NCI-H524 treated with DMSO at 0.1 percent for 48 hours (cell line): Measurements from ENCODE around the gene PMM1.

Experiments used
- DNase-seq: peaks from one replicate; lab custom pipeline; 2025; lab: John Stamatoyannopoulos, UW

The PMM1 gene

DNA sequence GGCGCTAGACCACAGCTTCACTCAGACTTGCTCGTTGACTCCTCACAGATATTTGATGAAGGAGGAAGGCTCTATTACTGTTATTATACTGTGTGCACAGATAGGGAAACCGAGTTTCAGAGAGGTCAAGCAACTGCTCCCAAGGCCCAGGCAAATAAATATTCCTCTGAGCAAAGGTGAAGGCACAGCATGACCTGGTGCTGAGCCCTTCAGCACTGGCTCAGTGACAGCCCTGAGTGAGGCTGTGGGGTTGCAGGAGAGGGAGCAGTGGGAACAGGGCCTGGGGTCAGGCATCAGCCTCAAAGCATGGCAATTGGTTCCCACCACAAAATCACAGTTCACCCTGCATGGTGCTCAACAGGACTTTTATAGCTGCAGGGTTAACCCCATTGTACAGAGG is 52.4 kb downstream of the PMM1 start:
- DNase-seq, result no peak

DNA sequence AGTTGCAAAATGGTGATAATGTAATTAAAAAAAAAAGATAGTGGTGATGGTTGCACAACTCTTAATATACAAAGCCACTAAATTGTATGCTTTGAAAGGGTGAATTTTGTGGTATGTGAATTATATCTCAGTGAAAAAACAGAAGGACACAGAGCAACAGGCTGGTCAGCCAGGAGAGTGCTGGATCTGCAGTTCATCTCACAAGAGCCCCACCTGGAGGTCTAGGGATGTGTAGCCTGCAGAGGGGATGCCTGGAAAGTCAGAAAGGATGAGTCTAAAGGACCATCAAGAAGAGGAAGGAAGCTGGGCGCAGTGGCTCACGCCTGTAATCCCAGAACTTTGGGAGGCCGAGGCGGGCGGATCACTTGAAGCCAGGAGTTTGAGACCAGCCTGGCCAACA is 54.4 kb downstream of the PMM1 start:
- no peak for DNase-seq

DNA sequence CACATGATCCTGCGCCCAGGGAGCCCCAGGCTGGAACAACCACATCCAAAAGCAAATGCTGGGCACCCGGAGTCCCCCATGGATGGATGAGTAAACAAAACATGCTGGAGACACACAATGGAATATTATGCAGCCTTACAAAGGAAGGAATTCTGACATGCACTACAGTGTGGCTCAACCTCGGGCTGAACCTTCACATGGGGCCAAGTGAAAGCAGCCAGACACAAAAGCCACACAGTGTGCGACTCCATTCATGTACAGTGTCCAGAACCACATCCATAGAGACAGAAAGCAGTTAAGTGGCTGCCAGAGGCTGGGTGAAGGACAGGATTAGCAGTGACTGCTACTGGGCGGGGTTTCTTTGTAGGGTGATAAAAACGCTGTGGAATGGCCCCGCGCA is 55.4 kb downstream of the PMM1 start:
- no peak for DNase-seq

DNA sequence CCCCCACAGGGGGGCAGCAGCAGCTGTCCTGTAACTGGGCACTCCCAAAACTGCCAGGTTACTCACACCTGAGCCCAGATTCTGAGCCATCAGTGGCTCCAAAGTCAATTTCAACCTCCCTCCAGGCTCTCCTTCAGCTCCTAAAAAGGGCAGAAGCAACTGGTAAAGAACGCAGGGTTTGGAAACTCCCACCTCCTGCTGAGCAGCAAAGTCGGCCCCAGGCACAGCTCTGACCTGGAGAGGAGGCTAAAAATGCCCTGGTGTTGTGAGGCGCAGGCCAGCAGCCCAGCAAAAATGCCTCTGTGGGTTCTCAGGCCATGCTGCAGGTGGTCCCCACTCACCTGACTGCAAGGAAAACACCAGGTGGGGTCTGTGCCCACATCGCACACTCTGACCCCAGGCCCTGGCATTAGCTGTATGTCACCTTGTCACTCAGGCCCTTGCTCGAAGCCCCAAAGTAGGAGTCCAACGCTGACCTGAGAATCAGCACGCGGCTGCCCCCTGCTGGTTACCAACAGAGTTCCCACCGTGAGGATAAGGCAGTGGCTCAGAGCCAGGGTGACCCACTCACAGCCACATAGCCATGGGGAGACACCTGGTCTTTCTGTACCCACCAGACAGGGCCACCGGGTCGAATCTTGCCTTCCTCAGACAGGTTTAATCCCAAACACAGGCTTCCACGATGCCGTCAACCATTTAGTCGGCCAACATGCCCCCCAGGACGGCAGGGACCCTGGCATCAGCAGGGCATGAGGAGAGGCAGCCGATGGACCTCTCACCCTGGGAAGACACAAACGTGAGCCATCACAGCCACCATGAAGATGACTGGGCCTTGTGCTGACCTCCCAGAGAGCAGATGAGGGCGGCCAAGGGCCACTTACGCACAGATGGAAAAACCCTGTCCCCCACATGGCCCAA is 56.5 kb downstream of the PMM1 start:
- DNase-seq, result no peak

DNA sequence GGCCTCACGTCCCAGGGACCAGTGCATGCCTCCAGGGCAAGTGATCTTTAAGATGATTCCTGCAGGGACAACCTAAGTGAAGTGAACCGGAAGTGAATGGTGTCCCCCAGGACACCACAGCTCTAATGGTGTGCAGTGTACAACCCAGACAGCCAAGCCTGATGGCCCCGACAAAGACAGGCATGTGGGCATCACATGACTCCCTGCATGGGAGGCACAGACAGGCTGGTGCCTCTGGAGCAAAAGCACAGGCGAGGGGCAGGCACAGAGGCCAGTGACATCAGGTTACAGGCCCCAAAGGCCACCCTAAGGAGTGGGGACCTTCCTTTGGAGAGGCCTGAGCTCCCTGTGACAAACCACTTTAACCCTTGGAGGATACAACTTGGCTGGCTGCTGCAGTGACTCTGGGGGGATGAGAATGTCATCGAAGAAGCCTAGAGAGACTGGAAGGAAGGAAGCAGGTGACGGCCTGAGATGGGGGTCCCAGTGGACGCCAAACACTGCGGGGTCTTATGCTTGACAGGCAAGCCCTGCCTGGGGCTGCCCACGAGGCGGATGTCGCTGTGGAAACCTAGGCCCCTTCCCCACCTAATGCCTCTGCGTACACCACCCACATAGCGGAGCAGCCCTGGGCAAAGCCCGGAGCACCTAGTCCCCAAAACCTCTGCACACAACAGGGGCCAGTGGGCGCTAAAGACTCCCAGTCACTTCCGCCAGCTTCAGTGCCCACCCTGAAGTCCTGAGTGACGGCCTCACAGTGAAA is 57.7 kb downstream of the PMM1 start:
- DNase-seq, result no peak

DNA sequence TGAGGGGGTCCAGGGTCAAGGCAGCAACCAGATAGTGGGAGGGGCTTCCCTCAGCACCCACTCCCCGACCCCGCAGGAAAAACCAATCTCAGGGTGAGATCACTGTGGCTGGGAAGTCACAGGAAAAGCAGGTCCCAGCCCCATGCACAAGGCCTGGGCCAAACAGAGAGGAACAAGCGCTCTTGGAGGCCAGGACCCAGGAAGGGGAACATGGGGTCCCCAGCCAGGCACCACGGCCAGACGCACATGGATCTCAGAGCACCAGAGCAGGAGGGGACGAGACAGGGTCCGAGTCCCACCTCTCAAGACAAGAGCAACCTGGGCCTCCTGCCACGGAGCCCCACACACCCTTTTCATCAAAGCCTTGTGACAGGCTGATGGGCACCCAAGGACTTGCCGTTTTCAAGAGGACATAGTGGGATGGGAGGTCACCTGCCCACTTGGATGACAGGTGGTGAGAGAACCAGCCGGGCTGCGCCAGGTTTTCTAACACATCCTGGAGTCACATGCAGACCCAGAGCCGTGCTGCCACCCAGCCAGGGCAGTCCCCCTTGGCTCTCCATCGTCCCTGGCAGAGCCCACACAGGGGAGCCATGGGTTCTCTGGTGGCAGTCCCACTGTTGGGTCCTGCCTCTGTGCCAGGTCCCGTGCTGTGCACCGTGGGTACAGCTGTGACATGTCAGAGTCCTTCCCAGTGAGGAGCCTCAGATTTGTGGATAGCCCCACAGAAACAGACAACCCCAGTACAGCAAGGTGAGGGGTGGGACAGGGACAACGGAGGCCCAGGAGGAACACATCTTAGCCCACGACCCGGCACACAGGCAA is 58.5 kb downstream of the PMM1 start:
- no peak for DNase-seq

DNA sequence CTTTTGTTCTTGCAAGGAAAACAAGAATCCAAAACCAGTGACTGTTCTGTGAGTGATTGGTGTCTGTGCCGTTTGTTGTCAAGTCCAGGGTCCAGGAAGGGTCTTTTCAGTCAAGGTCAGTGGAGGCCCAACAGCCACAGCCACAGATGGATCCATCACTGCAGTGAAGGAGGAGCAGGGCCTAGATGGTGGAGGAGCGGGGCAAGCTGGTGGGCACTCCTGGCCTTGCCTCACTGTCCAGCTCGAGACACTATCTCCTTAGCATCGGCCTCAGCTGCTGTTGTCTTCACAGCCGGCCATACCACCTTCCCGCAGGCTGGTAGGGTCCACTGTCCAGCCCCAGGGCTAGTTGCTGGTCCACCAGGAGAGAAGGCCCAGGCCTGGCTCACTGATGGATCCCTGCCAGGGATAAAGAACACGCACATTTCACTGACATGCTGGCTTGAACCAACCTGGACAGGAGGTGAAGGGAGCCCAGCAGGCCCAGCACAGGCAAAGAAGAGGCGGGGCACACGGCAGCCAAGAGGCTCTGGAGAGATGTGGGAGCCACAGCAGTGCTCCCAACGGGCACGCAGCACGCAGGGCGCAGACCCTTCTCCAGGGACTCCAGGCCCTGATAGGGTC is 60.6 kb downstream of the PMM1 start:
- no peak for DNase-seq

DNA sequence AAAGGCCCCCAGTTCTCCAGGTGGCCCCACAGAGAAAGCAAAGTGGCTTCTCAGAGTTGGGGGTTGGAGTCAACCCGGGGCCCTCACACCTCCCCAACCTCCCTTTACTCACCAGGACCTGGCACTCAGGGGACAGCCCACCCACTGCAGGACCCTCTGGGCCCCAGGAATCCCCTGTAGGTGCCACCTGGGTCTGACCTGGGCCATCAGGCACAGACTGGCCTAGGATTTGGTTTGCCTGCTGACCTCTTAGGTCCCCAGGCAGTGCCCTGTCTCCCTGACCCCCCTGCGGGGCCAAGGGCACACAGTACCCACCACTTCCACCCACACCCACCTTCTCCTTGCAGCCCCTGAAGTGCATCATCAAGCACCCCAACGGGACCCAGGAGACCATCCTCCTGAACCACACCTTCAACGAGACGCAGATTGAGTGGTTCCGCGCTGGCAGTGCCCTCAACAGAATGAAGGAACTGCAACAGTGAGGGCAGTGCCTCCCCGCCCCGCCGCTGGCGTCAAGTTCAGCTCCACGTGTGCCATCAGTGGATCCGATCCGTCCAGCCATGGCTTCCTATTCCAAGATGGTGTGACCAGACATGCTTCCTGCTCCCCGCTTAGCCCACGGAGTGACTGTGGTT is 61.4 kb downstream of the PMM1 start:
- DNase-seq, result no peak
